K562 treated with DMSO at 1 percent for 48 hours (cell line): Measurements from ENCODE around the gene GPATCH8. TPM values are rescaled to one million over a fixed set of nuclear protein-coding genes. Genes with fewer than 3 reads are reported as not detected.

Experiments used
- total RNA-seq: library from RNA; unstranded; fragments of 300-600 nt; gene quantifications from 2 replicates; pipeline ENCODE4 v1.2.3, GENCODE V29; 2022; ENCODE audit warnings: low replicate concordance; ENCODE audit errors: extremely low read depth

Gene GPATCH8
- total RNA-seq, result not detected in 2 replicates

DNA sequence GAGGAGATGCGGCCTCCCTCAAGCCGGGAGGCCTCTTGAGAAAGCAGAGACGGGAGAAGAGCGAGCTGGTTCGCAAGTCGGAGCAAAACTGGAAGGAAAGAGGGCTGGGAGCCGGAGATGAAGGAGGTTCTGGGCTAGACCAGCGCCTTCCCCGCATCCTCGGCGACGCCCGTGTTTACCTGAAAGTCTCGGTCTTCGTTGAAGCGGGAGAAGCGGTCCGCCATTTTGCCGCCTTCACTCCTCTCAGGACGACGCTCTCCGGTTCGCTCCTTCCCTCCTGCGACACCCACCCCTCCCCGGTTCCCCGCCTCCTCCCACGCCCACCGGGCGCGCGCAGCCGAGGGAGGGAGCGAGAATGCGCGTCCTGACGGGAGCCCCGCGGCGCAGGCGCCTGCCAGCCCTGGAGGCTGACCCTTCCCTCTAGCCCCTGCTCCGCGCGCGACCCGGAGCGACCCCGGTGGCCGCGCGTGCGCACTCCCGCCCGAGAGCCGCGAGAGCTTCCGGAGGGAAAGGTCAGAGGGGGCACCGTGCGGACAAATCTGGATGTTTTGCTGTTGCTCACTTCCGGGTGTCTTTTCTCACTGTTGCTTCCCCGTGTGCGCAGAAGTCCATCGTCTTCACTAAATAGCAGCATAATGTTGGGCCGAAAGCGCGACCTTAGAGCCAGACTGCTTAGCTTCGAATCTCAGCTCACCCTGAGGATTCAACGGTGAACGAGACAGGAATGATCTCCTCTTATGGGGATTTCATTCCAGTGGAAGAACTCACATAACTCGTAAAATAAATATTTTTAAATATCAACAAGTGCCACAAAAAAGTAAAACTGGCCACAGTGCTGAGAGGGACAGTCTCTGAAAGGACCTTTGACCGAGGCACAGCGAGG, at the start of gene GPATCH8:
GPATCH8 (minus strand) TSS at position 260 of the 883 bp plus-strand sequence; CDS start at position 224, 36 bp downstream.

DNA sequence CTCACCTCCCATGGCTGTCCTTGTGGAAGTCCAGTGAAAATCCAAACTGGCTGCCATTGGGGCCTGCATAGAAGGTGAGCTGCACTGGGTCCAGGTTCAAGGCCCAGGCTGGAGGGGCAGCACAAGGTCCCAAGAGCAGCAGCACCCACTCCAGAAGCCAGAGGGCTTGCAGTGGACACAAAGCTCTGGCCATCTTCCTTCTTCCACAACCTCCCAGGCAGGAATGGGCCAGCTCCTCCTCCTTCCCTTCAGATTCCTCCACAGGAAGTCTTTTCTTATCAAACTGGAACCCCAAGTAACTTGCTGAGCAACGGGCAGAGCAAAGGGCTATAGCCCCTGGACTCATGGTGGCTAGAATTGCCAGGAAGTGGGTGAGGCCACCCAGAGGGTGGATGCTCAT, 113.9 kb downstream of the GPATCH8 start, which contains the start of gene ITGA2B:
ITGA2B (minus strand) TSS at position 369 of the 400 bp plus-strand sequence; CDS start at position 193, 176 bp downstream.

DNA sequence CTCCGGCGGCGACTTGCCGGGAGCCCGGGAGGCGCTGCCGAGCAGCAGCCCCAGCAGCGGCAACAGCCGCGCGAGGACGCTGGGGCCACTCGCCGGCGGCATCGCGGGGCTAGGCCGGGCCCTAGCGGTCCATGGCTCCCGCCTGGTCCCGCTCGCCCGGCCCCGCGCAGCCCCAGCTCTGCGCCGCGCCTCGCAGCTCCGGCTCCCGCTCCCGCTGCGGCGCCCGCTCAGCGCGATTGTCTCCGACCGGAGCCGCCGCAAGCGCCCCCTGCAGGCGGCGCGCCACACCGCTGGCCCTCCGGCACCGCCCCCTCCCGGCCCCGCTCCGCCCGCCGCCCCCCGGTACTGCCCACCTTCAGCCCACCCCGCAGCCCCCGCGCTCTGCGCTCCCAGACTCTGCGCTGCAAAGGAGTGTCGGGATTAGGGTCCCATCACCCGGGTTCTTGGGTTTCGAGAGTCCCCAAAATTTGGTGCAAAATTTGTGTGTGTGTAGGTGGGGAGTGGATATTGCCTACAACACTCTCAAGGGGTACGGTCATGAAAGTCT, 139.5 kb downstream of the GPATCH8 start, which contains the start of gene FAM171A2:
FAM171A2 (minus strand) TSS at position 241 of the 547 bp plus-strand sequence; CDS start at position 102, 139 bp downstream.

Other genes starting within 250 kb of the GPATCH8 start
- not detected in 2 replicates for gene SLC4A1, start 235.3 kb downstream of the GPATCH8 start, total RNA-seq
- gene RUNDC3A, start 194.8 kb downstream of the GPATCH8 start, total RNA-seq, result not detected in 2 replicates
- gene SLC25A39, start 178.6 kb downstream of the GPATCH8 start, total RNA-seq, result not detected in 2 replicates
- gene GRN, start 158.1 kb downstream of the GPATCH8 start, total RNA-seq, result 244 TPM in 1 of 2 replicates, not detected in the other
- gene FAM171A2, start 139.6 kb downstream of the GPATCH8 start, total RNA-seq, result not detected in 2 replicates
- not detected in 2 replicates for gene ITGA2B, start 113.8 kb downstream of the GPATCH8 start, total RNA-seq
- not detected in 2 replicates for gene FZD2, start 54.1 kb upstream of the GPATCH8 start, total RNA-seq
- gene MEIOC, start 153.1 kb upstream of the GPATCH8 start, total RNA-seq, result not detected in 2 replicates
- gene CCDC43, start 186.4 kb upstream of the GPATCH8 start, total RNA-seq, result not detected in 2 replicates
- gene DBF4B, start 205.3 kb upstream of the GPATCH8 start, total RNA-seq, result not detected in 2 replicates